NCI-H510A treated with DMSO at 0.1 percent for 48 hours (cell line): ENCODE measurements around the gene RSU1.

ENCODE experiments used
- DNase-seq: peaks from one replicate; lab custom pipeline; 2025; lab: John Stamatoyannopoulos, UW

Gene RSU1

DNA sequence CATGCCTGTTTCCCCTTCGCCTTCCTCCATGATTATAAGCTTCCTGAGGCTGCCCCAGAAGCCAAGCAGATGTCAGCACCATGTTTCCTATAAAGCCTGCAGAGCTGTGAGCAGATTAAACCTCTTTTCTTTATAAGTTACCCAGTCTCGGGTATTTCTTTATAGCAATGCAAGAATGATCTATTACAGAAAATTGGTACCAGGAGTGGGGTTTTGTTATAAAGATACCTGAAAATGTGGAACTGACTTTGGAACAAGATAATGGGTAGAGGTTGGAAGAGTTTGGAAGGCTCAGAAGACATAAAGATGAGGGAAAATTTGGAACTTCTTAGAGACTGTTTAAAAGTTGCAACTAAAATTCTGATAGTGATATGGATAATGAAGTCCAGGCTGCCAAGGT is 4.8 kb upstream of the RSU1 start:
- no peak for DNase-seq

DNA sequence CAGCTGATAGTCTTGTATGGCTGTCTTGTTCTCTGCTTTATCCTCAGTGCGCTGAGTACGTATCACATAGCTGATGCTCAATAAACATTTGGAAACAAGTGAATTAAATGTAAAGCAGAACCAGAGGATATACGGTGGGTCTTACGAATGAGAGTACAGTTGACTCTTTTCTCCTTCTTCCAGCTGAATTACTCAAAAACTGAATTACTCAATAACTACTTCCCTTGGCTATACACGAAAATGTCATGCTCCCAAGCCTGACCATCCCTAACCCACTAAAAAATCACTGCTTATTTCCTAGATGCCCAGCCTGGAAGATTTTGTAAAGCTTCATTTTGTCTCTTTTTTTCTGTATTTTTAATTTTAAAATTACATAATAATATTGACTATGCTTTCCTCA is 3.2 kb upstream of the RSU1 start:
- DNase-seq: no peak

DNA sequence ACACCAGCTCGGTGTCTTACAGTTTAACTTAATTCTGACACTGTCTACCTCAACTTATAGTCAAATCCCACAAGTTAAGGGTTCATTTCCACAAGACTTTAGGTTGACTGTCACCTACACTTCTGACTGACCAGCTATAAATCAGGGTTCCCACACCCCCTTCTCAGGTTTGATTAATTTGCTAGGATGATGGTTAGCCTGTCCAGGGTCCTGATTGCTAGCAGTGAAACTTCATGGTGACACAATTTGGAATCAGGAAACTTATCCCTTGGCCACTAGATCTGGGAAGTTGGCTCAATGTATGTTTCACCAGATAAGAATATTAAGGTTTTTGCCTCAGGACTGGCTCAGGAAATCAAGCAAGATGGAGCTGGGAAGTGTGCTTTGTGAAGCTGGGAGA is 2.8 kb upstream of the RSU1 start:
- no peak for DNase-seq

DNA sequence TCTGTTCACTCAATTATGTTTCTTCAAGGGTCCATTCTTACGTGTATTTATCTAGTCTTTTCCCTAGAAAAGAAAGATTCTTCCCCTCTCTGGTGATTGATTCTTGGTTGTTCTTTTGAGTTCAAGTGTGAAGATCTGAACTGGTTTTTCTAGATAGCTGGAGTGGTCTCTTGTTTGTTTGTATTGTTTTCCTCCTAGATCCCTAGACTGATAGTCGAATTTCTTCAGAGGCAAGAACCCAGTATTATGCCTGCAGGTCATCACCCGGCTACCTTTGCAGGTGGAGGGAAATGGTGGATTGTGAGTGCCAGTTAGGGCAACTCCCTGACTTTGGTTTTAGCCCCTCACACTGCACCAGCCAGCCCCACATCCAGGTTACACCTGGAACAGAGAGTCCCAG is 2.2 kb upstream of the RSU1 start:
- DNase-seq: no peak

DNA sequence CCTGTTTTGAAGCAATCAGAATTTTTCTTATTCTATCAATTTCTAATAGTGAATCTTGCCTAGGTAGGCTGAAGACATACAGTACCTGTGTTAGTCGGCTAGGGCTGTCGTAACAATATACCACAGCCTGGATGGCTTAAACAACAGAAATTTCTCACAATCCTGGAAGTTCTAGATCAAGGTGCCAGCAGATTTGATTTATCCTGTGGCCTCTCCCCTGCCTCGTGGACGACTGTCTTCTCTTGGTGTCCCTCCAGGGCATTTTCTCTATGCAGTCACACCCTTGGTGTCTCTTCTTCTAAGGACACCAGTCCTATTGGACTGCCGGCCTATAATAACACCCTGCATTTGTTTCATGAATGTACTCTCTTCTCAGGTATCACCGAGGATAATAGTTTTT is 1.8 kb upstream of the RSU1 start:
- no peak for DNase-seq

DNA sequence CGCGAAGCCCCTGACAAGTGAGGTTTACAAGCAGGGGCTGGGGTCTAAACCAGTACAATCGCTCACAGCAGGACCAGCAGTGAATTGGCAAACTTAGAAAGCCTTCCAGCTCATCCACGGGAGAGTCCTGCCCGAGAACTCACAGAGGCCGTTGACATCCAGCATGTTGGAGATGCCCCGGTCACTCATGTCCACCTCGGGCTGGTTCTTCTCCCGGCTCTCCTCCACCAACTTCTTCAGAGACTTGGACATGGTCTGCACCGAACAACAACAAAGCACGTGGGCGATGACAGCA is 447 bp downstream of the RSU1 start:
- no peak for DNase-seq

DNA sequence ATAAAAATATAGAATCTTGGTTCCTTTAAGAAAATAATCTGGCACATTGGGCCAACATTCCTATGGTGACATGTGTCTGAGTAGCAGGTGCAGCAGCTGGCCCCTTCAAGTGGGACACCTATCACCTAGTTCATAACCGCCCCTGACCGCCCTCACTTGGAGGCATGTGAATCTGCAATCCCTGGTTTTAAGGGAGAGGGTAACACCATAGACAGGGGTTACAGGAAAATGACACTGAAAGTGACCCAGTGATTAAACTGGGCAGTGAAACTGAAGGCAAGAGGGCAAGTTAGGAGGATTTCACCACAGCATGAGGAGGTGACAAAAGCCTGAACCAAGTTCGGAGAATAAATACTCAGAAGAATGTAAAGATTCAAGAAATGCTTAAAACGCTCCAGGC is 1.1 kb downstream of the RSU1 start:
- peak; percentile 1 for DNase-seq

DNA sequence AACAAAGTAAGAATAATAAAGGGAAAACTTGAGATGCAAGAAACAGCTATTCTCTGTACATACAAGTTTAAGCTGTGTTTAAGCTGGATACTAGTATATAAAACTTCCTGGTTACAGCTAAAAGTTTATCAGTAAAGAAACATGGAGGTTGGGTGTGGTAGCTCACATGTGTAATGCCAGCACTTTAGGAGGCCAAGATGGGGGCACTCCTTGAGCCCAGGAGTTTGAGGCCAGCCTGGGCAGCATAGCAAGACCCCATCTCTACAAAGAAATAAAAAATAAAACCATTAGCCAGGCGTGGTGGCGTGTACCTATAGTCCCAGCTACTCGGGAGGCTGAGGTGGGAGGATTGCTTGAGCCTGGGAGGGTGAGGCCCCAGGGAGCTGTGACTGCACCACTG is 3.2 kb downstream of the RSU1 start:
- DNase-seq: no peak

DNA sequence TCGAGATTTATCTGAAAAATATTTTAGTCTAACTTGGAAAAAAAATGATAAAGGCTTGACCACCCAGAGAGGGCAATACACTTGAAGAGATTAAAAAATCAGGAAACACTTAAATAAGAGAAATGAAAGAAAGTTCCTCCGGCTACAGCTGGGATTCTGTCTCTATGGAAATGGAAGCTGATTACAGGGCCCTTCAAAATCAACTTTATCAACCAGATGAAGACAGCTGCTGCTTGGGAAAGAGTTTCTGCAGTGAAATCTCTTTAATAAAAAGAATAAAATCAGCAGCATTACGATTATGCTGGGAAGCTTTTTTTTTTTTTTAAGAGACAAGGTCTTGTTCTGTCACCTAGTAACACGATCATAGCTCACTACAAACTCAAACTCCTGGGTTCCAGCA is 4.5 kb downstream of the RSU1 start:
- no peak for DNase-seq

DNA sequence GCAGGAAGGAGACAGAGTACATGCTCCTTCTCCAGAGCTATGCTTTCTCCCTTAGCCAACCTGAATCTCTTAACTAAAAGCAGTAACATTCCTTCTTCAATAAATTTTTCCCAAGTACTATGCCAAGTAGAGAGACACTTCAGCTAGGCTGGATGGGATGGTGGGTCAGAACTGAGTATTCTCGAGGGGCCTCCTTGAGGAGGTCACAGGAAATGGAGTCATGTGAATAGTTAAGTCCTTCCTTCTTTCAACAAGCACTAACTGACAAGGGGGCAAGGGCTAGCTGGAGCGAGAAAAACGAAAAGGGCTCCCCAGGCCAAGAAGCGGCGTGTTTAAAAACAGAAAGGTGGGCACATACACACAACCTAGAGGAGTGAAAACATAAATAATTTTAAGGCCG is 5.5 kb downstream of the RSU1 start:
- no peak for DNase-seq

DNA sequence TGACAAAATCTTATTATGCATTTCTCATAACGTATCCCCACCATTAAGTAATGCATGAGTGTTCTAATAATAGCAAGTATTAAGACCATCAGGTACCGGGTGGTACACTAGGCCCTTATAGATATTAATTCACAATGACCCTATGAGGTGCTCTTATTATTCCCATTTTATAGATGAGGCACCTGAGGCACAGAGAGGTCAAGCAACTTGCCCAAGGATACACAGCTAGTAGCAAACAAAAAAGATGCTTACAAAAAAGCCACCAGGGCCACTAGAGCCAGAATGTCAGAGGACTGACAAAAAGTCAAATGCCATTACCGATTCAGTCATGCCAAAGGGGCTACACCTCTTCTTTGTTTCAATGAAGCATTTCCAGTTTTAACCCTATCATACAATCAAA is 5.9 kb downstream of the RSU1 start:
- no peak for DNase-seq

DNA sequence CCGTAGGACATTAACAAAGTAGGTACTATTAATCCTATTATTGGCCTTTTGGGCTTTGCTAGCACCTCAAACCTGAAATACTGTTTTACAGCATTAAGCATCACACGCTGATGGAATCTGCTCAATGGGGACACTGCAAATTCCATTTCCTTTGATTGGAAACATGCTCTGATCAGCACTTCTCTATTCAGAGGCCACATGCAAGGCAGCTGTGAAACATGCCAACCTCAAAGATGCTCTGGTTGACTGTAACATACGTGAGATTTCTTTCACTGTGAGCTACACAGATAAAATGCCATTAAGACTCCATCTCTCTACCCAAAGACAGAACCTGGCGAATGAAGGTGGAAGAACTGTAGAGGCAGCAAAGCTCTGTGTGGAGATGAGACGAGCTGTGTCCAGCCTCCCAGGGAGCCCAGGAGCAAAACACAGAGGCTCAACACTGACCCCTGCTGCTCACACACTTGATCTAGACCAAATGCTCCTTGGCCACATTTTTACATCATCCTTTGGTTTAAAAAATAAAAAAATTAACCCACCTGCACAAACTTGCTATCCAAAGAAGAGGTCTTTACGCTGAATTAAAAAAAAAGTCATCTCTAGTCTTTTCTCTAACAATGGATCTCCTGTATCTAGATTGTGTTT is 8.0 kb downstream of the RSU1 start:
- DNase-seq: peak; percentile 3

DNA sequence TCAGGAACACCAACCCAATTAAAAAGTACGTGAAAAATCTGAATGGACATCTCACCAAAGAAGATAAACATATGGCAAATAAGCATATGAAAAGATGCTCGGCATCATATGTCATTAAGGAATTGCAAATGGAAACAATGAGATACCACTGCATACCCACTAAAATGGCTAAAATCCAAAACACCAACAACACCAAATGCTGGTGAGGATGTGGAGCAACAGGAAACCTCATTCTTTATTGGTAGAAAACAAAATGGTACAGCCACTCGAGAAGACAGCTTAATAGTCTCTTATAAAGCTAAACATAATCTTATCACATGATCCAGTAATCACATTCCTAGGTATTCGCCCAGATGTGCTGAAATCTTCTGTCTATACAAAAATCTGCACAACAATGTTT is 13.1 kb downstream of the RSU1 start:
- no peak for DNase-seq

DNA sequence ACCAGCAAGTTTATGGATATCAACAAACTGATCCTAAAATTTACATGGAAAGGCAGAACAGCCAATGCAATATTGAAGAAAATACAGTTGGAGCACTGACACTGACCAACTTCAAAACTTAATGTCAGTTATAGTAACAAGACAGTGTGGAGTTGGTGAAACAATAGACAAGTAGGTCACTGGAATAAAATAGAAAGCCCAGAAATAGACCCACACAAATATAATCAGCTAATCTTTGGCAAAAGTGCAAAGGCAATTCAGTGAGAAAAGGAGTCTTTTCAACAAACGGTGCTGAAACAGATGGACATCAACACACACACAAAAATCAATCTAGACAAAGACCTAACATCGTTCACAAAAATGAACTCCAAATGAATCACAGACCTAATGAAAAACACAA is 13.8 kb downstream of the RSU1 start:
- DNase-seq: no peak

DNA sequence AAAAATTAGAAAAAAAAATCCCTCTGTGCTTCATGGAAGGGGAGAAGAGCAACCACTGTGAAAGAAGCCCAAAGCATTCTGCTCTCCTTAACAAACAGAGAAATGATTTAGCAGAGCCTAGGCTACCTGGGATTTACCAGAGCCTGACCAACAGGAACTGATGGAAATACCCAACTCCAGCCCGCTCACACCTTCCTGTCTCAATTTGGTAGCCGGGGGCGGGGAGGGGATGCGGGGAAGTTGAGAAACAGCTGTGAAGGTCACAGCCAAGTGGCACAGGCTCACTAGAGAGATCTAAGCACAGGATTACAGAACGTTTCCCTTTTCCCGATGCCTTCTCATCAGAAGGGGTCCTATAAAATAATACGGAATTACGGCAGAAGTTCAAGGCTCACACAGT is 17.6 kb downstream of the RSU1 start:
- DNase-seq: no peak

DNA sequence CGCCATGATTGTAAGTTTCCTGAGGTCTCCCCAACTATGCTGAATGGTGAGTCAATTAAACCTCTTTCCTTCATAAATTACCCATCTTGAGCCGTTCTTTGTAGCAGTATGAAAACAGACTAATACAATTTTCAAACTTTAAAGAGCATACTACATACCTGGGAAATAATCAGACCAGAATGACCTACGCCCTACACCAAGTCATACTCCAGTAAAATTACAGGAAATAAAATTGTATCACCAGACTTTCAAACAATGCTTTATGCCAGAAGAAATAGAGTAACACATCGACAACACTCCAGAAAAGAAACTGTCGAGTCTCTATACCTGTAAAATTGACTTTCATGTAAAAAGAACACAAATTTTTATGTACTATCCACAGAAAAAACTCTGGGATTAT is 18.7 kb downstream of the RSU1 start:
- no peak for DNase-seq

DNA sequence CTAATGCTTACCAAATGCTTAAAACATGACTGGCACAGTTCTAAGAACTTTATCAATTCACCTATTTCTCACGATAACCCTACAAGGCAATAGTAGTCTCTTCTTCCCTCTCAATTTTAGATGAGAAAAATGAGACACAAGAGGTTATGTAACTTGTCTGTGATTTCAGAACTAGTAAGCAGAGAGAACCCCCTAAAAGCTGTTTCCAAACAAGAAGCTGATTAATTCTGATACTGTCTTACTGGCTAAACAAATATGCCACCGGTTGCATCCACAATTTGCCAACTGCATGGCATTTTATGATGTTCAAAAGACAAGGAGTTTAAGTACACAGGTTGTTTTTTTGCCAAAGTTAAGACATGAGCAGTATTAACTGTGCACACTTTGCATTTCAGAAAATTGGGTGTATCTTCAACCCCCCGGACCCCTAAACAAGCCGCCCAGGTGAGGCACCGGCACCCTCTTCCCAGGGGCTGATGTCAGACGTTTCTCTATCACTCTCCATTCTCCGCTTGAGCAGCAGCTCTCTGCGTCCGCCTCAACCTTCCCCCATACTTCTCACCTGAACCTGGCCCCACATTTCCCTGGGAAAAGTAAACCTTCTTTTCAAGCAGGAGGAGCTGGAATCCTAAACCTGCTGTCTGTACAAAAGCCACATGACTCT is 21.7 kb downstream of the RSU1 start:
- no peak for DNase-seq

DNA sequence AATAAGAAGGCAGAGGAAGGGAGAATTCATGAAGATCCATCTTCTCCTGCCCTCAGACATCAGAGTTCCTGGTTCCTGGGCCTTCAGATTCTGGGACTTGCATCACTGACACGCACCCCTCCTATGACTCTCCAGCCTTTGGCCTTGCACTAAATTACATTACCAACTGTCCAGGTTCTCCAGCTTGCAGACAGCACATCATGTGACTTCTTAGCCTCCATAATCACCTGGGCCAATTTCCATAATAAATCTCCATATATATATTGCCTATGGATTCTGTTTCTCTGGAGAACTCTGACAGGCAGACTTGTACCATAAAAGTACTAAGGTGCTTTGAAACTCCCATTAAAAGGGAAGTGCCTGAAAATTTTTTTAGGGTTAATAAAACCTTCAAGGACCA is 23.2 kb downstream of the RSU1 start:
- DNase-seq: no peak

DNA sequence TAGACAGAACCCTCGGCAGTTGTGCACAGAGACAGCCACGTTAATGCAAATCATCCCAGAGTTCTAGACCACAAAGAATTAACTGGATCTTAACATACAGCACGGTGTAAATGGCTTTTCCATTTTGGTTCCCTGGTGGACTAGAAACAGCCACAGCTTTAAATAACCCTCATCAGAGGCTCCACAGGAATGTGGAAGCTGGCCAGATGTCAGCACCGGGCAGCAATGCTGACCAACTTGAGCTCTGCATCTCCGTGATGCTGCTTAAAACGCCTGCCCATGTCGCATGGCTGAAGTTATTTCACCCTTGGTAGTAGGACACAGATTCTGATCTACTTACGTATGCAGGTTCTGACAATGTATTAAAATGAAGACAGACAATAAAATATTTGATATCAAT is 24.5 kb downstream of the RSU1 start:
- no peak for DNase-seq

DNA sequence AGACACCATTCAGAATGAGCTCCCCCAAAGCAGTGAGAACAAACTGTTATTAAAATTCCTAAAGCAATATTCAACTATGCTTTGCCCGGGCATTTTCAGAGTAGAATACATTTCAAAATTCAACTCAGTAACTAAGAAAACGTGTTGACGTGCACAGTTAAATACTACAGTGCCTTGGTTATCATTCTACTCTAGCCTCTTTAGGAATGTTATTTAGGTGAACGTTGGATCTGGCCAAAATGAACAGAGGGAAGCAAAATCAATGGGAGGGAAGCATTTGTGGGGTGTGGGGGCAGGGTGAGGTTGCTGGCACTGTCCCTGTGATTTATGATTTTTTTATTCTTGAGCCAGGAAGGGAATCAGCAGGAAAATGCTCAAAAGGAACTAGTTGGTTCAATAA is 27.5 kb downstream of the RSU1 start:
- DNase-seq: no peak

DNA sequence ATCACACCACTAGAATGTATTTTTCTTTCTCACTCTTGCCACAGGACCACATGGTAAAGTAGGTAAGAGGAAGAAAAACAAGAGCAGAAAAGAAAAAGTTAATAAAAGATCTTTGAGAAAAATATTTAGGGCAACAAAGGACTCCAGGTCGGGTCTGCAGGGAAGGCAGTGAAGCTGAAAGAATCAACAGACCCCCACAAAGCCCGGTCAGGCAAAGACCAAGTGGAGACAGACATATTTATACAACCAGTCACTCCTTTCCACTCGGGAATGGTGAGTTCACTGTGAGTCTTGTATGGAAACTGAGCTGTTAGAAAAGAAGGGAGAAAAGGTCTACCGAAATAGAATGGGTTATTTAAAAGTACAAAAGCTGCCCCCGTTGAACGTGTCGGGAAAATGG is 28.0 kb downstream of the RSU1 start:
- no peak for DNase-seq

DNA sequence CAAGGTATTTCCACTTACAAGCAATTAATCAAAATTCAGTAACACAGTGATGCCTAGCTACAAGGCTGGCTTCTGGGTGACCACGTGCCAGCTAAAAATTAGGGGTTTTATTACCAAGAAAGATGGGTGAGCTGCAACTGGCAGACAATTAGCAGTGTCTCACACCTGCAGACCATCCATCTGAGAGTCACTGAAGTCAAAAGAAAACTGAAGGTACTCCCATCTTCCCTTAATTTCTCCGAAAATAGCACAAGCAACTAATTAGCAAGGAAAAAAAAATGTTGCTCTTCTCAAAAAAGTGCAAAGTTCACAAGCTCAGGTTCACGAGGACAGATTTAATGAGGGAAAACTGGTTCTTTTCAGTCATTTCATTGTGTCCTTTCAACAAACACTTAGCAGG is 28.4 kb downstream of the RSU1 start:
- no peak for DNase-seq

DNA sequence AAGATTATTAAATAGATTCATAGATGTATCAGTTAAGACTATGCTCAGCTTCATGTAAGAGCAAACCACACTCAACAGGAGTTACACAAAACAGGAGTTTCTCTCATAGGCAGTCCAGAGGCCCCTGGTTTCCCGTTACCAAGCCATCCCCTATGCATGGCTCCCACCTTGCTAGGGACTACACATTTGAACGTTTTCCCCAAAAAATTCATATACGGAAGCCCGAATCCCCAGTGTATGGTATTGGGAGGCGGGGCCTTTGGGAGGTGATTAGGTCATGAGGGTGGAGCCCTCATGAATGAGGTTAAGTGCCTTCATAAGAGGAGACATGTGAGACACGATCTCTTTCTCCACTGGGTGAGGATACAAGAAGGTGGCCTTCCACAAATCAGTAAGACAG is 29.1 kb downstream of the RSU1 start:
- no peak for DNase-seq

DNA sequence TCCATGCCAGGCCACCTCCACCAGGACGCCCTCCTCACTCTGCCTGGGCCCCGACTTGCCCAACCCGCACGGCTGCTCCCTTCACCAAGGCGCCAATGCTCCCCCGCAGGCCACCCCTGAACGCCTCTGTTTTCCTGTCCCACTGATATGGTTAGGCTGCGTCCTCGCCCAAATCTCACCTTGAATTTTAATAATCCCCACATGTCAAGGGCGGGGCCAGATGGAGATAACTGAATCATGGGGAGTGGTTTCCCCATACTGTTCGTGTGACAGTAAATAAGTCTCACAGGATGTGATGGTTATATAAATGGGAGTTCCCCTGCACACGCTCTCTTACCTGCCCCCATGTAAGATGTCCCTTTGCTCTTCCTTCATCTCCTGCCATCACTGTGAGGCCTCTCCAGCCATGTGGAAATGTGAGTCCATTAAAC is 29.8 kb downstream of the RSU1 start:
- no peak for DNase-seq
